BE2C (cell line): Measurements from ENCODE around the gene IFI27L1.

Experiments used
- DNase-seq: peaks from one replicate; pipeline ENCODE4 v3.0.0-alpha.2; 2020
- H3K27me3 ChIP-seq: fragments of 250-450 bp; sonication (Bioruptor Pico); 2 replicates; pipeline ENCODE4 v1.5.1; 2020; ENCODE audit warnings: mild to moderate bottlenecking
- H3K36me3 ChIP-seq: fragments of 250-450 bp; sonication (Bioruptor Pico); 2 replicates; pipeline ENCODE4 v1.5.1; 2020; ENCODE audit warnings: mild to moderate bottlenecking
- H3K4me1 ChIP-seq: fragments of 250-450 bp; sonication (Bioruptor Pico); 2 replicates; pipeline ENCODE4 v1.5.1; 2020
- H3K4me3 ChIP-seq: 2 replicates; pipeline ENCODE4 v1.5.1; 2011; ENCODE audit warnings: low read depth, low read length
- H3K9me3 ChIP-seq: fragments of 250-450 bp; sonication (Bioruptor Pico); 2 replicates; pipeline ENCODE4 v1.5.1; 2020
- CTCF ChIP-seq: IDR thresholded peaks from 2 replicates; pipeline ENCODE4 v1.5.1; 2012; ENCODE audit warnings: mild to moderate bottlenecking, low read depth, low read length

IFI27L1 gene

GRCh38 chr14:94126800-94127199, 45.7 kb downstream of the IFI27L1 start:
- DNase-seq = no peak
- Histone ChIP-seq H3K36me3 (no peaks in the 10 kb centered on the region), H3K9me3 (no peaks in the 10 kb centered on the region), H3K4me3 (no peak overlapping the region), H3K4me1 (no peaks in the 10 kb centered on the region), H3K27me3 (no peaks in the 10 kb centered on the region)
- no peak for TF ChIP-seq CTCF

GRCh38 chr14:94127330-94127729, 46.2 kb downstream of the IFI27L1 start:
- Histone ChIP-seq H3K4me1 (no peaks in the 10 kb centered on the region), H3K9me3 (no peaks in the 10 kb centered on the region), H3K36me3 (no peaks in the 10 kb centered on the region), H3K4me3 (no peak overlapping the region), H3K27me3 (no peaks in the 10 kb centered on the region)
- DNase-seq = no peak
- no peak for TF ChIP-seq CTCF

- DNase-seq = no peak
- Histone ChIP-seq H3K4me1 (no peaks in the 10 kb centered on the region), H3K27me3 (no peaks in the 10 kb centered on the region), H3K9me3 (no peaks in the 10 kb centered on the region), H3K4me3 (no peak overlapping the region), H3K36me3 (no peaks in the 10 kb centered on the region)
- TF ChIP-seq CTCF = no peak
These were observed 47.2 kb downstream of the IFI27L1 start for GRCh38 chr14:94128216-94128839.

- Histone ChIP-seq H3K36me3 (no peaks in the 10 kb centered on the region), H3K27me3 (no peaks in the 10 kb centered on the region), H3K9me3 (no peaks in the 10 kb centered on the region), H3K4me3 (peak within 1 kb of the TSS; percentile 76), H3K4me1 (no peaks in the 10 kb centered on the region)
- DNase-seq = peak; percentile 78
- TF ChIP-seq CTCF = peak; percentile 18
These were observed 48.1 kb downstream of the IFI27L1 start, which contains the start of gene IFI27L2 for GRCh38 chr14:94129111-94129757. IFI27L2 (minus strand) TSS chr14:94129604; CDS start chr14:94129564, 40 bp downstream.

DNA sequence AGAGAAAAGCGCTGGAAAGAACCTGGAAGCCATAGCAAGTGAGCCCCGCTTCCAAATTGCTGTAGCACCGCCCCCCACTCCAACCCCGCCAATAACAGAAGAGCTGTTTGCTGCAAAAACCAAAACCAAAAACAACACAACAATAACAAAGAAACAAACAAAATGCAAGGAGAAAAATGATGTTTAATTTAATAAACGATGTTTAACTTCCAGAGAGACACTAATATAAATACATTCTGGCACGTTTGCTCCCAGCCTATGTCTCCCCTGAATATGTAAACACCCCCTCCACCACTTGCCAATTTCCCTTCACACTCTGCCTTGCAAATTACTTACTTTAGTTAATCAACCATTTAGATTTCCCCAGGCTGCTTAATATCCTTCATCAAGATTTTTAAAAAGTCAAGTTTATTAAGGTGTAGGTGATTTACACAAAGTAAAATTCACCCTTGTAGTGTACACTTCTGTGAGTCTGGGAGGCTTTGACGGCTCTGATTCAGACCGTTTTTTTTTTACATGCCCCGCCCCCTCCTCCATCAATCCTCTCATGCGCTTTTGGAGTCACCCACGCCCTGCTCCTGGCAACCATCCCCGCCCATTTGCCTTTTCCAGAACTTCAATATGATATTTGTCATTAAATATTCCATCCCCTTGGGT, 48.8 kb downstream of the IFI27L1 start:
- no peak for TF ChIP-seq CTCF
- no peak for DNase-seq
- Histone ChIP-seq H3K9me3 (no peaks in the 10 kb centered on the region), H3K4me1 (no peaks in the 10 kb centered on the region), H3K27me3 (no peaks in the 10 kb centered on the region), H3K36me3 (no peaks in the 10 kb centered on the region), H3K4me3 (peak overlapping the region; percentile 76)
